Astrocyte (in vitro differentiated cells and primary cell): ENCODE measurements around the gene NOTCH4.

Experiments used
- CTCF ChIP-seq: IDR thresholded peaks from 2 replicates; pipeline ENCODE4 v1.5.1; 2011; ENCODE audit warnings: low read depth, mild to moderate bottlenecking, inconsistent platforms, low read length, moderate library complexity; ENCODE audit not compliant: insufficient read depth
- EZH2 ChIP-seq: IDR thresholded peaks from 2 replicates; pipeline ENCODE4 v1.6.1; 2012; ENCODE audit warnings: mild to moderate bottlenecking, low read length, inconsistent platforms; ENCODE audit not compliant: insufficient read depth

- TF ChIP-seq CTCF: no peak
- TF ChIP-seq EZH2: no peak
Measured at GRCh38 chr6:32183483-32184083, 40.3 kb downstream of the NOTCH4 start.
